VCaP (cell line): ENCODE measurements around the gene TRIM48.
"Not testable (repeated sequence)": the region's sequence is repeated elsewhere in the genome, so short reads cannot be mapped to it uniquely, and the experiment has no call there.

Experiments
- H3K27ac ChIP-seq: fragments of 450-650 bp; 2 replicates; pipeline ENCODE4 v1.5.1; 2017
- CTCF ChIP-seq: fragments of 450-650 bp; conservative IDR thresholded peaks from 2 replicates; pipeline ENCODE4 v1.5.1; 2017; ENCODE audit warnings: mild to moderate bottlenecking, moderate library complexity

The TRIM48 gene, protein sequence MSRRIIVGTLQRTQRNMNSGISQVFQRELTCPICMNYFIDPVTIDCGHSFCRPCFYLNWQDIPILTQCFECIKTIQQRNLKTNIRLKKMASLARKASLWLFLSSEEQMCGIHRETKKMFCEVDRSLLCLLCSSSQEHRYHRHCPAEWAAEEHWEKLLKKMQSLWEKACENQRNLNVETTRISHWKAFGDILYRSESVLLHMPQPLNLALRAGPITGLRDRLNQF

DNA sequence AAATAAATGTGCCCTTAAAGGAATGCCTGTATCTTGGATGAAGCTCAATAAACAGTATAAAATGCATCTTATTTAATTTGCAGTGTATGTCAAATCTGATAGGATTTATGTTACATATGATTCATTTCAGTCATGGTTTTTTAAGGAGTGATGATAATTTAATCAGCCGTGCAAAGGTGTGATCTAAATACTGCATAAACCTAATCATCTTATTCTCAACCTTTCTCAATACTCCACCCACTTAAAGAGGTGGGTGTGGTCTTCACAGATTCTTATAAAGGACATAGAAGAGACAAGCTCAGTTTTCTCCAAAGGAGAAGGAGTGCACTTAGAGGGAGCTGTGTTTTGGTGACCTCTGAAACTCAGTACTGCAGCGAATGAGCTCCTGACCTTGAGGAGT lies at the start of gene TRIM48:
TRIM48 (plus strand) TSS at position 301 of the 400 bp plus-strand sequence. CDS start 113 bp downstream, outside the sequence.
- H3K27ac ChIP-seq, result not testable (repeated sequence)

- H3K27ac ChIP-seq, result not testable (repeated sequence)
Observed at GRCh38 chr11:55238316-55238715, 23.6 kb upstream of the TRIM48 start.

DNA sequence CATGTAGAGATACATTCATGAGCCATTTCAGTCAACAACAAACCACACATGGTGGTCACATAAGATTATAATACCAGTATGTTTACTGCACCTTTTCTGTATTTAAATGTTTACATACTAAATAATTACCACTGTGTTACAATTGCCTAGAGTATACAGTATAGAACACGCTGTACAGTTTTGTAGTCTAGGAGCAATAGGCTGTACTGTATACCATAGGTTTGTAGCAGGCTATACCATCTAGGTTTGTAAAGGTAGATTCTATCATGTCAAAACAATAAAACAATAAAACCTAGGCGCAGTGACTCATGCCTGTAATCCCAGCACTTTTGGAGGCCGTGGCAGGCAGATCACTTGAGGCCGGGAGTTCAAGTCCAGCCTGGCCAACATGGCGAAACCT lies 1.1 kb downstream of the TRIM48 start:
- no peak for TF ChIP-seq CTCF
- H3K27ac ChIP-seq, result no peak overlapping the region
